PC-3 (cell line): Measurements from ENCODE around the gene CCNL1.

Source experiments
- CTCF ChIP-seq: fragments of 300-600 bp; sonication (generic); conservative IDR thresholded peaks from 2 replicates; pipeline ENCODE4 v1.5.1; 2017; ENCODE audit warnings: antibody characterized with exemption, low read depth, mild to moderate bottlenecking, low read length
- EZH2 ChIP-seq: fragments of 300-600 bp; sonication (generic); IDR thresholded peaks from one replicate; pipeline ENCODE4 v1.6.1; 2017; ENCODE audit warnings: antibody characterized with exemption, mild to moderate bottlenecking, low read length; ENCODE audit not compliant: unreplicated experiment
- EZH2phosphoT487 ChIP-seq: fragments of 300-600 bp; sonication (generic); IDR thresholded peaks from 2 replicates; pipeline ENCODE4 v1.6.1; 2018; ENCODE audit warnings: mild to moderate bottlenecking, antibody characterized with exemption, low read length, borderline replicate concordance

DNA sequence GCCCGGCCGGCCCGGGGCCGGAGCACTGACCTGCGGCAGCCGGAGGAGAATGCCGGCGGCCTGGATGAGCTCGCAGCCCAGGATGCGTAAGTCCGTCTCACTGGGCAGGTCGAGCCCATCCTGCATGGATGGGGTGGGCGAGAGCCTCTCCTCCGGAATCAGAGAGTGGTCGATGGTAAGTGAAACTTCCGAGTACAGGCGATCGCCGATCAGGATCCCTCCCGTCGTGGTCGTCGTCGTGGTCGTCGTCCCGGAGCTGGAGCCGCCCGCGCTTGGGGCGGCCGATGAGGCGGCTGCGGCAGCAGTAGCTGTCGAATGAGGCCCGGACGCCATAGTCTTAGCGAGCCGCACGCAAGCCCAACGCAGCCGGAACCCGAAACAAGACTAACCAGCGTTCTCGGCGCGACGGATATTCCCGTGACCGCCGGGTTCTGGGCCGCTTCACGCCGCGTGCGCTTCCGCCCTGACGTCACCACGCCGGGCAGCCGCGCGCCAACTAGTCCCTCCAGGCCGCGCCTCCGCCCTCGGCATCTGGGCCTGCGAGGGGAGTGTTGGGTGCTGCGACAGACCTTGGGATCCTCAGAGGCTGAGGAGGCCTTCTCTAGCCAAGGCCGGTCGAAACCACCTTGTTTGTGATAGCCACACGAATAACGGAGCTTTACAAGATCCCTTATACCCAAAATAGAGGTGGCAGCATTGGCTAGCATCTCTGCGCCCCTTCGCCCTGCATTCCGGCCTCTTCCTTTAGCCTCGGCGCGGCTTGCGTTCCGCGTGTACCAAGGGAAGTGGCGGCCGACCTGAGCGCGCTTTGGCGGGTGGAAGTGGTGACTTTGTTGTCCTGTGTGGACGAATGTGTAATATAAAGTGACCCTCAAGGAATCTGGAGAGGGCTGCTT, at the start of gene CCNL1:
- TF ChIP-seq CTCF (no peak), EZH2 (no peak), EZH2phosphoT487 (no peak)
